Measurements from ENCODE around the gene NT5C.
"Not testable (repeated sequence)": the region's sequence is repeated elsewhere in the genome, so short reads cannot be mapped to it uniquely, and the experiment has no call there.

DNA sequence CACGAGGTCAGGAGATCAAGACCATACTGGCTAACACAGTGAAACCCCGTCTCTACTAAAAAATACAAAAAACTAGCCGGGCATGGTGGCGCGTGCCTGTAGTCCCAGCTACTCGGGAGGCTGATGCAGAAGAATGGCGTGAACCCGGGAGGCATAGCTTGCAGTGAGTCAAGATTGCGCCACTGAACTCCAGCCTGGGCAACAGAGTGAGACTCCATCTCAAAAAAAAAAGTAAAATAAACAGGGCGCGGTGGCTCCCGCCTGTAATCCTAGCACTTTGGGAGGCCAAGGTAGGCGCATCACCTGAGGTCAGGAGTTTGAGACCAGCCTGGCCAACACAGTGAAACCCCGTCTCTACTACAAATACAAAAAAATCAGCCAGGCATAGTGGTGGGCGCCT, 33.1 kb upstream of the NT5C start:
- TF ChIP-seq, protein P1, sequence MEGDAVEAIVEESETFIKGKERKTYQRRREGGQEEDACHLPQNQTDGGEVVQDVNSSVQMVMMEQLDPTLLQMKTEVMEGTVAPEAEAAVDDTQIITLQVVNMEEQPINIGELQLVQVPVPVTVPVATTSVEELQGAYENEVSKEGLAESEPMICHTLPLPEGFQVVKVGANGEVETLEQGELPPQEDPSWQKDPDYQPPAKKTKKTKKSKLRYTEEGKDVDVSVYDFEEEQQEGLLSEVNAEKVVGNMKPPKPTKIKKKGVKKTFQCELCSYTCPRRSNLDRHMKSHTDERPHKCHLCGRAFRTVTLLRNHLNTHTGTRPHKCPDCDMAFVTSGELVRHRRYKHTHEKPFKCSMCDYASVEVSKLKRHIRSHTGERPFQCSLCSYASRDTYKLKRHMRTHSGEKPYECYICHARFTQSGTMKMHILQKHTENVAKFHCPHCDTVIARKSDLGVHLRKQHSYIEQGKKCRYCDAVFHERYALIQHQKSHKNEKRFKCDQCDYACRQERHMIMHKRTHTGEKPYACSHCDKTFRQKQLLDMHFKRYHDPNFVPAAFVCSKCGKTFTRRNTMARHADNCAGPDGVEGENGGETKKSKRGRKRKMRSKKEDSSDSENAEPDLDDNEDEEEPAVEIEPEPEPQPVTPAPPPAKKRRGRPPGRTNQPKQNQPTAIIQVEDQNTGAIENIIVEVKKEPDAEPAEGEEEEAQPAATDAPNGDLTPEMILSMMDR (IDR thresholded peaks at IDR 0.05): not testable (repeated sequence)
- not testable (repeated sequence) for TF ChIP-seq POLR2A (IDR thresholded peaks at IDR 0.05)

All from adrenal gland (tissue), 5 donors.